GM23338 (cell line): ENCODE results near the gene B3GAT3. TPM values are rescaled to one million over a fixed set of nuclear protein-coding genes. Genes with fewer than 3 reads are reported as not detected.

Source experiments
- ATAC-seq: fragments of 200-7000 bp; cut with Tn5 transposase; 3 replicates; pipeline ENCODE4 v1.9.1; 2020
- DNase-seq: peaks from one replicate; pipeline ENCODE4 v3.0.0-alpha.2; 2015; ENCODE audit warnings: low spot score
- H2AFZ ChIP-seq: fragments of 200-600 bp; sonication (generic); 2 replicates; pipeline ENCODE4 v1.8.0; 2016; ENCODE audit warnings: antibody characterized with exemption, mild to moderate bottlenecking, moderate library complexity
- H3F3A ChIP-seq: fragments of 200-600 bp; sonication (generic); replicated peaks from 2 replicates; pipeline ENCODE4 v1.8.0; 2017; ENCODE audit warnings: antibody characterized with exemption, mixed run types, low read depth
- H3K27ac ChIP-seq: fragments of 200-600 bp; sonication (generic); 2 replicates; pipeline ENCODE4 v1.6.1; 2016; ENCODE audit warnings: low read depth
- H3K27me3 ChIP-seq: fragments of 200-600 bp; sonication (generic); 2 replicates; pipeline ENCODE4 v1.8.0; 2016; ENCODE audit warnings: mild to moderate bottlenecking, mixed run types, moderate library complexity; ENCODE audit not compliant: insufficient read depth
- H3K36me3 ChIP-seq: fragments of 200-600 bp; sonication (generic); 2 replicates; pipeline ENCODE4 v1.8.0; 2016; ENCODE audit warnings: mild to moderate bottlenecking; ENCODE audit not compliant: insufficient read depth
- H3K4me1 ChIP-seq: fragments of 200-600 bp; sonication (generic); 2 replicates; pipeline ENCODE4 v1.8.0; 2016; ENCODE audit warnings: mild to moderate bottlenecking, moderate library complexity; ENCODE audit not compliant: insufficient read depth
- H3K4me2 ChIP-seq: fragments of 200-600 bp; sonication (generic); 2 replicates; pipeline ENCODE4 v1.7.1; 2017; ENCODE audit warnings: mixed run types
- H3K4me3 ChIP-seq: fragments of 200-600 bp; sonication (generic); 2 replicates; pipeline ENCODE4 v1.6.1; 2016; ENCODE audit warnings: mixed run types
- H3K79me2 ChIP-seq: fragments of 200-600 bp; sonication (generic); replicated peaks from 2 replicates; pipeline ENCODE4 v1.8.0; 2017; ENCODE audit warnings: mild to moderate bottlenecking; ENCODE audit not compliant: insufficient read depth
- H3K9me2 ChIP-seq: fragments of 200-600 bp; sonication (generic); 2 replicates; pipeline ENCODE4 v1.8.0; 2017; ENCODE audit not compliant: insufficient read depth
- H4K20me1 ChIP-seq: fragments of 200-600 bp; sonication (generic); replicated peaks from 2 replicates; pipeline ENCODE4 v1.8.0; 2017; ENCODE audit warnings: mild to moderate bottlenecking; ENCODE audit not compliant: insufficient read depth
- H3K27ac Mint-ChIP-seq: 2 replicates; pipeline ENCODE4 v1.8.0; 2020; ENCODE audit warnings: inconsistent platforms, mild to moderate bottlenecking, moderate library complexity, mixed read lengths
- H3K27me3 Mint-ChIP-seq: 3 replicates; pipeline ENCODE4 v1.8.0; 2022; ENCODE audit warnings: low read depth, mild to moderate bottlenecking, moderate library complexity, mixed read lengths, inconsistent platforms; ENCODE audit not compliant: insufficient read depth, poor library complexity
- H3K36me3 Mint-ChIP-seq: 3 replicates; pipeline ENCODE4 v1.8.0; 2021; ENCODE audit warnings: low read depth, mild to moderate bottlenecking, inconsistent platforms, moderate library complexity, mixed read lengths
- H3K4me1 Mint-ChIP-seq: 3 replicates; pipeline ENCODE4 v1.8.0; 2020; ENCODE audit warnings: mild to moderate bottlenecking, inconsistent platforms, mixed read lengths
- H3K4me3 Mint-ChIP-seq: 3 replicates; pipeline ENCODE4 v1.8.0; 2021; ENCODE audit warnings: moderate library complexity, mild to moderate bottlenecking, inconsistent platforms, mixed read lengths
- H3K9me3 Mint-ChIP-seq: 3 replicates; pipeline ENCODE4 v1.8.0; 2020; ENCODE audit warnings: moderate library complexity, mild to moderate bottlenecking, inconsistent platforms, mixed read lengths
- JUNB ChIP-seq: IDR thresholded peaks from one replicate; pipeline ENCODE4 v1.6.1; 2016; ENCODE audit warnings: antibody characterized with exemption; ENCODE audit not compliant: unreplicated experiment
- NANOG ChIP-seq: IDR thresholded peaks from 2 replicates; pipeline ENCODE4 v1.6.1; 2016; ENCODE audit warnings: antibody characterized with exemption, borderline replicate concordance
- POLR2AphosphoS5 ChIP-seq: IDR thresholded peaks from 2 replicates; pipeline ENCODE4 v1.6.1; 2016; ENCODE audit warnings: antibody characterized with exemption, low read depth
- ZNF331 ChIP-seq: fragments of 250-450 bp; sonication (Bioruptor Pico); IDR thresholded peaks from 2 replicates; pipeline ENCODE4 v1.5.0; 2020; ENCODE audit warnings: low read depth, mild to moderate bottlenecking, moderate library complexity
- polyA plus RNA-seq: library from polyadenylated mRNA; unstranded; fragments of >200 nt; fragmentation: Nextera tagmentation; extraction: Ambion mirVana; gene quantifications from 2 replicates; pipeline ENCODE4 v1.2.1, GENCODE V29; 2016
- total RNA-seq: library from RNA; depleted of rRNA; stranded (reverse); fragments of >200 nt; shearing (Covaris generic); gene quantifications from 2 replicates; pipeline ENCODE4 v1.2.3, GENCODE V29; 2014
- TF ChIP-seq, protein P1 (sequence below): fragments of 250-450 bp; sonication (Bioruptor Pico); IDR thresholded peaks from 2 replicates; pipeline ENCODE4 v1.5.0; 2020; ENCODE audit warnings: mild to moderate bottlenecking, moderate library complexity
- TF ChIP-seq, protein P2 (sequence below), 2 experiments: fragments of 200-600 bp in 1 of 2; sonication (generic) in 1 of 2; conservative IDR thresholded peaks; 2 replicates each; pipeline versions ENCODE4 v1.5.1 to v1.6.1; 2016 to 2017; ENCODE audit warnings: antibody characterized with exemption in 2 of 2, low read depth in 2 of 2, mild to moderate bottlenecking in 2 of 2, moderate library complexity in 1 of 2

B3GAT3 gene
- total and polyA plus RNA-seq, 2 experiments from 2014 or later = 16.4 to 18.4 TPM

DNA sequence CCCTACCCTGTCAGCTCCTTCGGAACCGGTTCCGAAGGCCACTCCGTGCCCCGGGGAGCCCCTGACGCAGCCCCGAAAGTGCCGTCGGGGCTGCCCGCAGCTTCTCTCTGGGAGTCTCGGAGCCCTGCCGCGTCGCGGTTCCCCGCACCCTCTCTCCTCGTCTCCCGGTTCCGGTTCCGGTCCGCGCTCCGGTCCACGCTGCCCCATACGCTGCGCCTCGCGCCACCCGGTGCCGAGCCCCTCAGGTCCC is 20.7 kb downstream of the B3GAT3 start (continued):
- TF ChIP-seq, protein P1, sequence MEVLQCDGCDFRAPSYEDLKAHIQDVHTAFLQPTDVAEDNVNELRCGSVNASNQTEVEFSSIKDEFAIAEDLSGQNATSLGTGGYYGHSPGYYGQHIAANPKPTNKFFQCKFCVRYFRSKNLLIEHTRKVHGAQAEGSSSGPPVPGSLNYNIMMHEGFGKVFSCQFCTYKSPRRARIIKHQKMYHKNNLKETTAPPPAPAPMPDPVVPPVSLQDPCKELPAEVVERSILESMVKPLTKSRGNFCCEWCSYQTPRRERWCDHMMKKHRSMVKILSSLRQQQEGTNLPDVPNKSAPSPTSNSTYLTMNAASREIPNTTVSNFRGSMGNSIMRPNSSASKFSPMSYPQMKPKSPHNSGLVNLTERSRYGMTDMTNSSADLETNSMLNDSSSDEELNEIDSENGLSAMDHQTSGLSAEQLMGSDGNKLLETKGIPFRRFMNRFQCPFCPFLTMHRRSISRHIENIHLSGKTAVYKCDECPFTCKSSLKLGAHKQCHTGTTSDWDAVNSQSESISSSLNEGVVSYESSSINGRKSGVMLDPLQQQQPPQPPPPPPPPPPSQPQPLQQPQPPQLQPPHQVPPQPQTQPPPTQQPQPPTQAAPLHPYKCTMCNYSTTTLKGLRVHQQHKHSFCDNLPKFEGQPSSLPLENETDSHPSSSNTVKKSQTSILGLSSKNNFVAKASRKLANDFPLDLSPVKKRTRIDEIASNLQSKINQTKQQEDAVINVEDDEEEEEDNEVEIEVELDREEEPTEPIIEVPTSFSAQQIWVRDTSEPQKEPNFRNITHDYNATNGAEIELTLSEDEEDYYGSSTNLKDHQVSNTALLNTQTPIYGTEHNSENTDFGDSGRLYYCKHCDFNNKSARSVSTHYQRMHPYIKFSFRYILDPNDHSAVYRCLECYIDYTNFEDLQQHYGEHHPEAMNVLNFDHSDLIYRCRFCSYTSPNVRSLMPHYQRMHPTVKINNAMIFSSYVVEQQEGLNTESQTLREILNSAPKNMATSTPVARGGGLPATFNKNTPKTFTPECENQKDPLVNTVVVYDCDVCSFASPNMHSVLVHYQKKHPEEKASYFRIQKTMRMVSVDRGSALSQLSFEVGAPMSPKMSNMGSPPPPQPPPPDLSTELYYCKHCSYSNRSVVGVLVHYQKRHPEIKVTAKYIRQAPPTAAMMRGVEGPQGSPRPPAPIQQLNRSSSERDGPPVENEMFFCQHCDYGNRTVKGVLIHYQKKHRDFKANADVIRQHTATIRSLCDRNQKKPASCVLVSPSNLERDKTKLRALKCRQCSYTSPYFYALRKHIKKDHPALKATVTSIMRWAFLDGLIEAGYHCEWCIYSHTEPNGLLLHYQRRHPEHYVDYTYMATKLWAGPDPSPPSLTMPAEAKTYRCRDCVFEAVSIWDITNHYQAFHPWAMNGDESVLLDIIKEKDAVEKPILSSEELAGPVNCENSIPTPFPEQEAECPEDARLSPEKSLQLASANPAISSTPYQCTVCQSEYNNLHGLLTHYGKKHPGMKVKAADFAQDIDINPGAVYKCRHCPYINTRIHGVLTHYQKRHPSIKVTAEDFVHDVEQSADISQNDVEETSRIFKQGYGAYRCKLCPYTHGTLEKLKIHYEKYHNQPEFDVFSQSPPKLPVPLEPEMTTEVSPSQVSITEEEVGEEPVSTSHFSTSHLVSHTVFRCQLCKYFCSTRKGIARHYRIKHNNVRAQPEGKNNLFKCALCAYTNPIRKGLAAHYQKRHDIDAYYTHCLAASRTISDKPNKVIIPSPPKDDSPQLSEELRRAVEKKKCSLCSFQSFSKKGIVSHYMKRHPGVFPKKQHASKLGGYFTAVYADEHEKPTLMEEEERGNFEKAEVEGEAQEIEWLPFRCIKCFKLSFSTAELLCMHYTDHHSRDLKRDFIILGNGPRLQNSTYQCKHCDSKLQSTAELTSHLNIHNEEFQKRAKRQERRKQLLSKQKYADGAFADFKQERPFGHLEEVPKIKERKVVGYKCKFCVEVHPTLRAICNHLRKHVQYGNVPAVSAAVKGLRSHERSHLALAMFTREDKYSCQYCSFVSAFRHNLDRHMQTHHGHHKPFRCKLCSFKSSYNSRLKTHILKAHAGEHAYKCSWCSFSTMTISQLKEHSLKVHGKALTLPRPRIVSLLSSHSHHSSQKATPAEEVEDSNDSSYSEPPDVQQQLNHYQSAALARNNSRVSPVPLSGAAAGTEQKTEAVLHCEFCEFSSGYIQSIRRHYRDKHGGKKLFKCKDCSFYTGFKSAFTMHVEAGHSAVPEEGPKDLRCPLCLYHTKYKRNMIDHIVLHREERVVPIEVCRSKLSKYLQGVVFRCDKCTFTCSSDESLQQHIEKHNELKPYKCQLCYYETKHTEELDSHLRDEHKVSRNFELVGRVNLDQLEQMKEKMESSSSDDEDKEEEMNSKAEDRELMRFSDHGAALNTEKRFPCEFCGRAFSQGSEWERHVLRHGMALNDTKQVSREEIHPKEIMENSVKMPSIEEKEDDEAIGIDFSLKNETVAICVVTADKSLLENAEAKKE (CRISPR knock-in tag) = no peak
- no peak for TF ChIP-seq JUNB
- no peak for TF ChIP-seq ZNF331 (CRISPR knock-in tag)
- TF ChIP-seq NANOG = no peak

DNA sequence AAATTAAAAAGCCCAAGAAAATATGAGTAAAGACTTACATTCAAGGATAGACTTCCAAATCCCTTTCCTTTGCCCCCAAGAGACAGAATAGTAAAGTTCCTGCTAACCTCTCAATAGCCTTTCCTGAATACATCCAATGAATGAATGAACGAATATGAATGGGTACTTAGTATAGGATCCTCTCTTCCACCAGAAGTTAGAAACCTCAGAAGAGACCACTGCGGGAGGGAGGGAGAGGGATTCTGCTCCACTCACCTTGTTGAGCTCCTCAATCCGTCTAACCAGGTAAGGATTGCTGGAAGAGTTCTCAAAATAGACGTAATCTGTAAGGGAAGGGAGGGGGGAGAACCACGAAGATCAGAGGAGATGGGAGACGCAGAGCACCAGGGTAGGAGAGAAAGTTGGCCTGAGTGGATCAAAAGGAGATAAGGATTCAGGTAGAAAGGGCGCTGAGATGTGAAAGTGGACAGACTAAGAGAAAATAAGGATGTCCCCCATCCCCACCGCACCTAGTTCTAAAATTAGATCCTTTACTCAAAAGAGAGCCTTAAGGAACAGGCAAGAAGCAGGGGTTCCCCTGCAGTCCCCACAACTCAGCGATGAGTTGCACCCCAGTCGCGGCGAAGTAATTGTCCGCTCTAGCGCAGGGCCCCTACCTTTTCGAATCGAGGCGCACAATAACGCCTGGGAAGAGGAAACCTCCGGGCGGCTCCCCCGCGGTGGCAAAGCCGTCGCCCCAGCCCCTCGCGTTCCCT is 21.2 kb downstream of the B3GAT3 start:
- H3K4me2 ChIP-seq = peak overlapping the region; percentile 88
- ATAC-seq = no peak
- H3K36me3 ChIP-seq = peaks cover 19% of the 10 kb centered on the region; the same call in 1 of the 2 replicates
- H4K20me1 ChIP-seq = peaks cover 26% of the 10 kb centered on the region
- H3F3A ChIP-seq = peaks cover 30% of the 10 kb centered on the region
- TF ChIP-seq, protein P2, sequence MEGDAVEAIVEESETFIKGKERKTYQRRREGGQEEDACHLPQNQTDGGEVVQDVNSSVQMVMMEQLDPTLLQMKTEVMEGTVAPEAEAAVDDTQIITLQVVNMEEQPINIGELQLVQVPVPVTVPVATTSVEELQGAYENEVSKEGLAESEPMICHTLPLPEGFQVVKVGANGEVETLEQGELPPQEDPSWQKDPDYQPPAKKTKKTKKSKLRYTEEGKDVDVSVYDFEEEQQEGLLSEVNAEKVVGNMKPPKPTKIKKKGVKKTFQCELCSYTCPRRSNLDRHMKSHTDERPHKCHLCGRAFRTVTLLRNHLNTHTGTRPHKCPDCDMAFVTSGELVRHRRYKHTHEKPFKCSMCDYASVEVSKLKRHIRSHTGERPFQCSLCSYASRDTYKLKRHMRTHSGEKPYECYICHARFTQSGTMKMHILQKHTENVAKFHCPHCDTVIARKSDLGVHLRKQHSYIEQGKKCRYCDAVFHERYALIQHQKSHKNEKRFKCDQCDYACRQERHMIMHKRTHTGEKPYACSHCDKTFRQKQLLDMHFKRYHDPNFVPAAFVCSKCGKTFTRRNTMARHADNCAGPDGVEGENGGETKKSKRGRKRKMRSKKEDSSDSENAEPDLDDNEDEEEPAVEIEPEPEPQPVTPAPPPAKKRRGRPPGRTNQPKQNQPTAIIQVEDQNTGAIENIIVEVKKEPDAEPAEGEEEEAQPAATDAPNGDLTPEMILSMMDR (conservative IDR thresholded peaks at IDR 0.05; ENCODE audit: low read depth in 2 of 2) = no peak
- TF ChIP-seq POLR2AphosphoS5 = peak; percentile 33; the same call in 1 of the 2 replicates
- H3K4me1 ChIP-seq = peaks cover 20% of the 10 kb centered on the region; the same call in 1 of the 2 replicates
- Mint-ChIP-seq H3K4me1 (peaks cover 49% of the 10 kb centered on the region), H3K27me3 (peaks cover 36% of the 10 kb centered on the region), H3K4me3 (peak overlapping the region; percentile 91), H3K36me3 (peaks cover 60% of the 10 kb centered on the region), H3K27ac (peak overlapping the region; percentile 27), H3K9me3 (no peaks in the 10 kb centered on the region; the same call in 2 of the 3 replicates)
- H3K27me3 ChIP-seq = peaks cover 43% of the 10 kb centered on the region
- peak; percentile 68 for DNase-seq
- peak overlapping the region; percentile 96 for H3K4me3 ChIP-seq
- H2AFZ ChIP-seq = no peak overlapping the region
- H3K79me2 ChIP-seq = peaks cover 23% of the 10 kb centered on the region
- no peaks in the 10 kb centered on the region for H3K9me2 ChIP-seq
- no peak overlapping the region for H3K27ac ChIP-seq
